ENCODE results near the gene CRB3. TPM values are rescaled to one million over a fixed set of nuclear protein-coding genes. Genes with fewer than 3 reads are reported as not detected.

The CRB3 gene
- polyA plus RNA-seq, 1 donor (not counting 4 experiments of a cell fraction or from before 2014, with no cell fraction given) = 6.1 TPM

GRCh38 chr19:6424195-6424938 lies 39.7 kb upstream of the CRB3 start, which contains the start of gene KHSRP:
KHSRP (minus strand) TSS chr19:6424811; CDS start chr19:6424701, 110 bp downstream.
- peak within 1 kb of the TSS; percentile 81 to 94 (median 90) for H3K4me3 ChIP-seq (ENCODE audit: control insufficient read depth in 2 of 3, extremely low read depth in 1 of 3, insufficient read depth in 2 of 3, low read depth in 1 of 3, low read length in 3 of 3)
- H3K4me1 ChIP-seq (ENCODE audit: control insufficient read depth, extremely low read depth, insufficient read depth, low read length) = peaks cover 11% of the 10 kb centered on the region
- peak within 1 kb of the TSS; percentile 74 for H2AFZ ChIP-seq (ENCODE audit: control insufficient read depth, low read length)
- TF ChIP-seq CTCF (optimal IDR thresholded peaks at IDR 0.05 in 1 of 3, IDR thresholded peaks at IDR 0.05 in 1 of 3, conservative IDR thresholded peaks at IDR 0.05 in 1 of 3; ENCODE audit: extremely low read depth in 1 of 3, insufficient read depth in 2 of 3, low read length in 3 of 3) (no peak), EZH2 (IDR thresholded peaks at IDR 0.05; ENCODE audit: low read length) (no peak)
- H3K79me2 ChIP-seq (ENCODE audit: control insufficient read depth, insufficient read depth, low read length) = peaks cover 49% of the 10 kb centered on the region
- dilution Hi-C loops (cut with MboI; ENCODE audit: extremely low pct_ligation_motif_present, low sequenced_read_pairs) = no loop called here
- no peaks in the 10 kb centered on the region for H3K27me3 ChIP-seq (ENCODE audit: control insufficient read depth, extremely low read depth, insufficient read depth, low read length)
- peak within 1 kb of the TSS; percentile 91 for H3K4me2 ChIP-seq (ENCODE audit: control insufficient read depth, extremely low read depth, insufficient read depth, low read depth, low read length)
- H3K9me3 ChIP-seq (ENCODE audit: control insufficient read depth, low read depth, low read length) = no peaks in the 10 kb centered on the region
- peak within 1 kb of the TSS; percentile 91 for H3K9ac ChIP-seq (ENCODE audit: control insufficient read depth, extremely low read depth, insufficient read depth, low read length)
- H3K9me1 ChIP-seq (ENCODE audit: control insufficient read depth, extremely low read depth, insufficient read depth, low read length) = peaks cover 2% of the 10 kb centered on the region
- H3K36me3 ChIP-seq (ENCODE audit: control insufficient read depth in 2 of 2, extremely low read depth in 1 of 2, insufficient read depth in 2 of 2, low read length in 2 of 2) = peaks cover 12 to 28% of the 10 kb centered on the region in 2 experiments
- no peak for DNase-seq (ENCODE audit: low read depth, low spot score)
- no peak for FAIRE-seq
- H3K27ac ChIP-seq (ENCODE audit: control insufficient read depth, insufficient read depth, low read length) = peak within 1 kb of the TSS; percentile 69
- peaks cover 14% of the 10 kb centered on the region for H4K20me1 ChIP-seq (ENCODE audit: control insufficient read depth, extremely low read depth, insufficient read depth, low read length)

GRCh38 chr19:6424939-6425731 lies 38.9 kb upstream of the CRB3 start:
- peak overlapping the region; percentile 11 for H3K27ac ChIP-seq (ENCODE audit: control insufficient read depth, insufficient read depth, low read length)
- FAIRE-seq (peak; percentile 99), DNase-seq (ENCODE audit: low read depth, low spot score) (peak; percentile 100)
- peaks cover 11% of the 10 kb centered on the region for H3K4me1 ChIP-seq (ENCODE audit: control insufficient read depth, extremely low read depth, insufficient read depth, low read length)
- no peaks in the 10 kb centered on the region for H3K27me3 ChIP-seq (ENCODE audit: control insufficient read depth, extremely low read depth, insufficient read depth, low read length)
- H3K9ac ChIP-seq (ENCODE audit: control insufficient read depth, extremely low read depth, insufficient read depth, low read length) = no peak overlapping the region
- H3K4me2 ChIP-seq (ENCODE audit: control insufficient read depth, extremely low read depth, insufficient read depth, low read depth, low read length) = peak overlapping the region; percentile 49
- peak overlapping the region in 1 of 3 experiments; percentile 2 for H3K4me3 ChIP-seq (ENCODE audit: control insufficient read depth in 2 of 3, extremely low read depth in 1 of 3, insufficient read depth in 2 of 3, low read depth in 1 of 3, low read length in 3 of 3)
- no peaks in the 10 kb centered on the region for H3K9me3 ChIP-seq (ENCODE audit: control insufficient read depth, low read depth, low read length)
- dilution Hi-C loops (cut with MboI; ENCODE audit: extremely low pct_ligation_motif_present, low sequenced_read_pairs) = no loop called here
- TF ChIP-seq CTCF (optimal IDR thresholded peaks at IDR 0.05 in 1 of 3, IDR thresholded peaks at IDR 0.05 in 1 of 3, conservative IDR thresholded peaks at IDR 0.05 in 1 of 3; ENCODE audit: extremely low read depth in 1 of 3, insufficient read depth in 2 of 3, low read length in 3 of 3) (no peak), EZH2 (IDR thresholded peaks at IDR 0.05; ENCODE audit: low read length) (no peak)
- H2AFZ ChIP-seq (ENCODE audit: control insufficient read depth, low read length) = peak overlapping the region; percentile 74
- H3K9me1 ChIP-seq (ENCODE audit: control insufficient read depth, extremely low read depth, insufficient read depth, low read length) = peaks cover 2% of the 10 kb centered on the region
- peaks cover 14% of the 10 kb centered on the region for H4K20me1 ChIP-seq (ENCODE audit: control insufficient read depth, extremely low read depth, insufficient read depth, low read length)
- H3K36me3 ChIP-seq (ENCODE audit: control insufficient read depth in 2 of 2, extremely low read depth in 1 of 2, insufficient read depth in 2 of 2, low read length in 2 of 2) = peaks cover 8 to 20% of the 10 kb centered on the region in 2 experiments
- peaks cover 42% of the 10 kb centered on the region for H3K79me2 ChIP-seq (ENCODE audit: control insufficient read depth, insufficient read depth, low read length)
